Measurements from ENCODE around the gene CEBPB.

DNA sequence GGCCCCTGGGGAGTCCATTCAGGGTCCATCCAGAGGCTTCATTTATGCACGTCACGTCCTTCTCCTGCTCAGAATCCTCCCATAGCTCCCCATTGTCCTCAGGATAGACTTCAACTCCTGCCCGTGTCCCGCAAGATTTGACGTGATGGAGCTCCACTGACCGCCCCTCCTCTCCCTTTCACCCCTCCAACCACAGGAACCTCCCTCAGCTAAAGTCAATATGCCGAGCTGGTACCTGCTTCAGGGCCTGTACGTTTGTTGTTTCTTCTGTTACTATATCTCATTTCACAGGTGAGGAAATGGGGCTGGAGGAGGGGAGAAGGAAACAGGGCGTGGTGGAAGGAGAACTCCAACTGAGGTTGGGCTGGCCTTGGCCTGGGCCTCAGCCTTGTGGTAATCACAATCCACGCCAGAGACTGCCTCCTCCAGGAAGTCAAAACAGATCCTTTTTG lies 38.6 kb downstream of the CEBPB start:
- TF ChIP-seq CTCF (IDR thresholded peaks at IDR 0.05) (no peak), POLR2AphosphoS5 (IDR thresholded peaks at IDR 0.05) (no peak), POLR2A (IDR thresholded peaks at IDR 0.05; ENCODE audit: low read depth) (no peak), EP300 (IDR thresholded peaks at IDR 0.05) (no peak)

Measured in esophagus muscularis mucosa (tissue), 4 donors.